Neuronal stem cell (in vitro differentiated cells): Measurements from ENCODE around the gene CKB.

Experiments
- DNase-seq: peaks from one replicate; pipeline ENCODE4 v3.0.0-alpha.2; 2013; ENCODE audit warnings: low spot score
- H2AFZ ChIP-seq: one replicate; pipeline ENCODE4 v1.6.1; 2013; ENCODE audit warnings: mild to moderate bottlenecking, low read length, inconsistent platforms
- H2AK5ac ChIP-seq: 2 replicates; pipeline ENCODE4 v1.6.1; 2013; ENCODE audit warnings: low read depth, mild to moderate bottlenecking, inconsistent platforms, low read length, moderate library complexity, mixed read lengths
- H2BK120ac ChIP-seq: 2 replicates; pipeline ENCODE4 v1.6.1; 2013; ENCODE audit warnings: low read depth, mild to moderate bottlenecking, inconsistent platforms, low read length, moderate library complexity, mixed read lengths
- H2BK12ac ChIP-seq: one replicate; pipeline ENCODE4 v1.6.1; 2013; ENCODE audit warnings: low read length, inconsistent platforms
- H2BK15ac ChIP-seq: 2 replicates; pipeline ENCODE4 v1.6.1; 2013; ENCODE audit warnings: mild to moderate bottlenecking, low read length, inconsistent platforms, mixed read lengths
- H2BK5ac ChIP-seq: one replicate; pipeline ENCODE4 v1.6.1; 2013; ENCODE audit warnings: inconsistent platforms, mild to moderate bottlenecking, low read length, moderate library complexity
- H3K14ac ChIP-seq: one replicate; pipeline ENCODE4 v1.6.1; 2013; ENCODE audit warnings: low read length, inconsistent platforms
- H3K18ac ChIP-seq: 2 replicates; pipeline ENCODE4 v1.6.1; 2013; ENCODE audit warnings: low read length, inconsistent platforms
- H3K23ac ChIP-seq: 2 replicates; pipeline ENCODE4 v1.6.1; 2013; ENCODE audit warnings: low read depth, mild to moderate bottlenecking, mixed read lengths, low read length, inconsistent platforms; ENCODE audit not compliant: poor library complexity
- H3K27ac ChIP-seq: replicated peaks from 3 replicates; pipeline ENCODE4 v1.5.1; 2013; ENCODE audit warnings: low read length, inconsistent platforms
- H3K27me3 ChIP-seq, 3 experiments: 2 replicates each; pipeline ENCODE4 v1.6.1; 2013; ENCODE audit warnings: low read length in 3 of 3, mild to moderate bottlenecking in 2 of 3, inconsistent platforms in 1 of 3, low read depth in 1 of 3, mixed read lengths in 1 of 3, moderate library complexity in 1 of 3; ENCODE audit not compliant: control insufficient read depth in 3 of 3, insufficient read depth in 3 of 3
- H3K36me3 ChIP-seq, 2 donors: replicated peaks in 1 of 2; 2 replicates each; pipeline ENCODE4 v1.6.1; 2013; ENCODE audit warnings: low read length in 2 of 2; ENCODE audit not compliant: control insufficient read depth in 2 of 2, insufficient read depth in 2 of 2
- H3K4ac ChIP-seq: 2 replicates; pipeline ENCODE4 v1.6.1; 2013; ENCODE audit warnings: inconsistent platforms, mild to moderate bottlenecking, low read length, moderate library complexity
- H3K4me1 ChIP-seq, 2 donors: 1 replicate in 1 of 2; 2 replicates in 1 of 2; pipeline ENCODE4 v1.6.1; 2013; ENCODE audit warnings: low read length in 2 of 2, low read depth in 1 of 2; ENCODE audit not compliant: control insufficient read depth in 2 of 2, insufficient read depth in 1 of 2
- H3K4me2 ChIP-seq: one replicate; pipeline ENCODE4 v1.6.1; 2013; ENCODE audit warnings: mild to moderate bottlenecking, low read length, inconsistent platforms; ENCODE audit not compliant: insufficient read depth, poor library complexity, severe bottlenecking
- H3K4me3 ChIP-seq, 2 donors: 2 replicates each; pipeline ENCODE4 v1.5.1; 2013; ENCODE audit warnings: low read length in 2 of 2, mild to moderate bottlenecking in 2 of 2, inconsistent platforms in 1 of 2, moderate library complexity in 1 of 2
- H3K79me1 ChIP-seq: one replicate; pipeline ENCODE4 v1.6.1; 2013; ENCODE audit warnings: low read depth, mild to moderate bottlenecking, inconsistent platforms, low read length, moderate library complexity
- H3K9ac ChIP-seq: one replicate; pipeline ENCODE4 v1.6.1; 2013; ENCODE audit warnings: mild to moderate bottlenecking, low read depth, low read length, inconsistent platforms; ENCODE audit not compliant: poor library complexity
- H3K9me3 ChIP-seq, 2 donors: replicated peaks in 1 of 2; 2 replicates each; pipeline versions ENCODE3 to v1.6.1; 2013; ENCODE audit warnings: low read length in 2 of 2, mild to moderate bottlenecking in 2 of 2, inconsistent platforms in 1 of 2, low read depth in 1 of 2, mixed read lengths in 1 of 2, moderate library complexity in 1 of 2; ENCODE audit not compliant: control insufficient read depth in 2 of 2, insufficient read depth in 1 of 2
- H4K8ac ChIP-seq: one replicate; pipeline ENCODE4 v1.6.1; 2013; ENCODE audit warnings: low read depth, mild to moderate bottlenecking, inconsistent platforms, low read length, moderate library complexity
- H4K91ac ChIP-seq: one replicate; pipeline ENCODE4 v1.6.1; 2013; ENCODE audit warnings: low read length, low read depth, mild to moderate bottlenecking, inconsistent platforms; ENCODE audit not compliant: poor library complexity
- WGBS, 2 donors: extraction: QIAGEN DNeasy Blood & Tissue Kit; methylation state at CpG; one replicate each; pipeline ENCODE4 v1.1.7; 2013; ENCODE audit warnings: missing lambda C conversion rate in 2 of 2, mixed read lengths in 1 of 2; ENCODE audit not compliant: insufficient read length in 2 of 2, insufficient replicate concordance in 1 of 2; ENCODE audit errors: extremely low coverage in 2 of 2; 5-methylcytosine and 5-hydroxymethylcytosine counted together

CKB gene

DNA sequence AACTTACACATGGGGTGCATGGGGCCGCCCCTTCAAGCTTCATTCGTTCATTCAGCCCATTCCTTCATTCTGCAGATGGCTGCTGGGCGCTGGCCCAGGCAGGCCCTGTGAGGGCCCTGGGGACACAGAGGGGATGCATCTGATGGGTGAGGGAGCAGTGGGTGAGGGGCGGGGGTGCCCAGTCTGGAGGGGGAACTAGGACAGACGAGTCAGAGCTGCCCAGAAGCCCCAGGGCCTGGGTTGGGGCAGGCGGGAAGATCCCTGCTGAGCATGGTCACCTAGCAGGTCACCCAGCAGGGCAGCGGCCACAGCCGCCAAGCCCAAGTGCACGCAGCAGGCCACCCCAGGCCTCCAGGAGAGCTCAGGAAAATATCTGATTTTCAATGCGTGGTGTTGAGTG, 20.5 kb upstream of the CKB start:
- no peaks in the 10 kb centered on the region for H3K36me3 ChIP-seq
- H2AFZ ChIP-seq, result no peak overlapping the region
- peak overlapping the region; percentile 93 for H3K18ac ChIP-seq
- peak overlapping the region; percentile 98 for H2BK5ac ChIP-seq
- H3K4ac ChIP-seq, result peak overlapping the region; percentile 100
- no peak overlapping the region for H3K23ac ChIP-seq
- peak overlapping the region; percentile 70 for H2BK15ac ChIP-seq
- H4K91ac ChIP-seq, result peak overlapping the region; percentile 95
- peak overlapping the region; percentile 99 for H2BK120ac ChIP-seq
- no peaks in the 10 kb centered on the region for H3K9me3 ChIP-seq
- H3K14ac ChIP-seq, result peak overlapping the region; percentile 97
- H3K9ac ChIP-seq, result peak overlapping the region; percentile 71
- no peak overlapping the region for H4K8ac ChIP-seq
- WGBS, 2 donors, result no CpG with 5 or more reads among the region's 10 CpGs
- no peak overlapping the region for H3K4me3 ChIP-seq
- H3K4me1 ChIP-seq, result peaks cover 39 to 66% of the 10 kb centered on the region in 2 donors
- peak overlapping the region; percentile 99 for H2BK12ac ChIP-seq
- no peaks in the 10 kb centered on the region for H3K27me3 ChIP-seq
- DNase-seq, result no peak
- H3K4me2 ChIP-seq, result peak overlapping the region; percentile 43
- H3K79me1 ChIP-seq, result peaks cover 10% of the 10 kb centered on the region
- H3K27ac ChIP-seq, result peak overlapping the region; percentile 80
- H2AK5ac ChIP-seq, result peak overlapping the region; percentile 99

DNA sequence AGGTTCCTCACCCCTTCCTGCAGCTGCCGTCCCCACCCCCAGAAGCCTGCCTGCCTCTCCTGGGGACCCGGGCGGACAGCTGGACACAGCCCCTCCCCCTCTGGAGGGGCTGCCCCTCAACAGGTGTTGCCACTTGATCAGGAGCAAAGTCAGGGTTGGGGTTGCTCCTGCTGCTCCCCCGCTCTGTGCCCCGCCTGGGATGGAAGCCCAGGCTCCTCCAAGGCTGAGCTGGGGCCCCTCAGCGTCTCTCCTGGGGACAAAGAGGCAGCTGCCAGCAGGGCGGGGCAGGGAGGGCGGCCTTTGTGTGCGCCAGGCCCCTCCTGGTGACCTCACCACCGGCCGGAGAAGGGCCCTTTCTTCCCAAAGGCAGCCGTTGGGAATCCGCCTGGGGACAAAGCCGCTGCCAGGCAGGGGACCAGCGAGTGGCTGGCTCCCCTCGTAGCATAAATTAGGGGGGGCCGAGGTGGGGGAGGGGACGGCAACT, 20.0 kb upstream of the CKB start:
- Histone ChIP-seq H2BK120ac (peak overlapping the region; percentile 97), H3K9me3 (peaks cover 0 to under 1% of the 10 kb centered on the region in 2 donors), H4K91ac (peak overlapping the region; percentile 99), H3K27ac (peak overlapping the region; percentile 82), H3K4me3 (peak overlapping the region in 1 of 2 donors; percentile 0), H3K23ac (no peak overlapping the region), H3K4me1 (peaks cover 39 to 66% of the 10 kb centered on the region in 2 donors), H2BK5ac (peak overlapping the region; percentile 98), H4K8ac (peak overlapping the region; percentile 43), H3K18ac (peak overlapping the region; percentile 100), H3K27me3 (no peaks in the 10 kb centered on the region), H2BK15ac (peak overlapping the region; percentile 98), H2AK5ac (peak overlapping the region; percentile 99), H3K4ac (peak overlapping the region; percentile 99), H2BK12ac (peak overlapping the region; percentile 100), H2AFZ (peak overlapping the region; percentile 25), H3K14ac (peak overlapping the region; percentile 100), H3K36me3 (no peaks in the 10 kb centered on the region), H3K4me2 (peak overlapping the region; percentile 73), H3K79me1 (peaks cover 10% of the 10 kb centered on the region), H3K9ac (peak overlapping the region; percentile 85)
- no CpG with 5 or more reads among the region's 18 CpGs for WGBS, 2 donors
- peak; percentile 91 for DNase-seq

DNA sequence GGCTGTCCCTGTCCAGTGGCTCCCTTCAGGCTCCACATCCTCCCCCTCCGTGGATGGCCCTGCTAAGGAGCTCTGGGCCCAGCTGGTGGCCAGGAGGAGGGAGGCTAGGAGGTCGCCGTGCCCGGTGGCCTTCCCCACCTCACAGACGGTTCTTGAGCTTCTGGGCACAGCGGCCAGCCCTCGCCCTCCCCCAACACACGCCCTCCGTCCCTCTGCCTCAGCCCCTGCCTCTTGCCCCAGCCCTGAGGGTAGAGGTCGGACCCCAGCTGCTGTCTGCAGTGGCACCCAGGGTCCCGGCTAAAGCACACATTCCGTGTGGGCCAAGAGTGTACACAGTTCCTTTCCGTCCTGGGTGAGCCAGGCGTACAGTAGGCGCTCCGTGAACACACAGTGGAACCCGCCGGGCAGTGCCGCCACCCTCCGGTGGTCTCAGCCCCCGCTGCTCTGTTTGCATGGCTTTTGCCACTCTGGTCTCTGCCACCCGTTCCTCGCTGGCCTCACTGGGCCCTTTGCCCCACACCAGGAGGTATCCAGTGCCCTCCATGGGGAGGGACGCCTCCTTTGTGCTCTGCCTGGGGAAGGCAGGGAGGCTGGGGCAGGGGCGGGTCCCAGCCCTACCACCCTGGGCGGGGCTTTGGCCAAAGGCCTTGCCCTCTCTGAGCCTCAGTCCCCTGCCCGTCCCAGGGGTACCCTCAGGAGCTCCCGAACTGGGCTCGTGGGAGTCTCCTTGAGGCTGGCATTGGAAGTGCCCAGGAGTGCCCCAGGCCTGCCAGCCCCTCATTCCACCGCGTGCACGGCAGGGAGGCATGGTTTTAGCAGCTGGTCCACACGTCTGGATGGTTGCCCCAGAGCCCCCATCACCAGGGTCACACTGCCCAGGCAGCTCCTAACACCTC, 19.3 kb upstream of the CKB start:
- Histone ChIP-seq H3K14ac (peak overlapping the region; percentile 100), H2BK15ac (peak overlapping the region; percentile 98), H3K4me1 (peaks cover 39 to 66% of the 10 kb centered on the region in 2 donors), H3K27me3 (no peaks in the 10 kb centered on the region), H3K4ac (peak overlapping the region; percentile 99), H3K4me3 (peak overlapping the region in 1 of 2 donors; percentile 0), H2BK120ac (peak overlapping the region; percentile 97), H3K9me3 (peaks cover 0 to 1% of the 10 kb centered on the region in 2 donors), H3K4me2 (peak overlapping the region; percentile 73), H3K9ac (peak overlapping the region; percentile 85), H2BK12ac (peak overlapping the region; percentile 100), H2AFZ (peak overlapping the region; percentile 25), H2BK5ac (peak overlapping the region; percentile 98), H3K23ac (peak overlapping the region; percentile 12), H3K36me3 (peaks cover 0 to under 1% of the 10 kb centered on the region in 2 donors), H3K27ac (peak overlapping the region; percentile 82), H4K91ac (peak overlapping the region; percentile 99), H3K18ac (peak overlapping the region; percentile 100), H2AK5ac (peak overlapping the region; percentile 98), H4K8ac (peak overlapping the region; percentile 92), H3K79me1 (peaks cover 8% of the 10 kb centered on the region)
- no peak for DNase-seq
- no CpG with 5 or more reads among the region's 33 CpGs for WGBS, 2 donors
